OCI-LY3 (cell line): ENCODE results near the gene ARHGAP21.
"Not testable (repeated sequence)": the region's sequence is repeated elsewhere in the genome, so short reads cannot be mapped to it uniquely, and the experiment has no call there.

Experiments used
- H2AFZ ChIP-seq: fragments of 200-600, 300-600 bp; shearing (Covaris generic); 2 replicates; pipeline ENCODE4 v1.6.0; 2014; ENCODE audit warnings: antibody characterized with exemption, low read depth, low read length
- H3K27ac ChIP-seq: fragments of 200-600, 300-600 bp; sonication (generic); 2 replicates; pipeline ENCODE4 v1.5.1; 2014; ENCODE audit warnings: mild to moderate bottlenecking, low read length, moderate library complexity, mixed read lengths
- H3K27me3 ChIP-seq: fragments of 200-600, 300-600 bp; sonication (generic); 2 replicates; pipeline ENCODE4 v1.6.1; 2014; ENCODE audit warnings: low read depth, low read length, mixed read lengths
- H3K36me3 ChIP-seq: fragments of 200-600, 300-600 bp; sonication (generic); replicated peaks from 2 replicates; pipeline ENCODE3; 2014; ENCODE audit warnings: low read depth, low read length, mixed read lengths
- H3K4me1 ChIP-seq: fragments of 300-600, 200-600 bp; sonication (generic); 2 replicates; pipeline ENCODE4 v1.6.1; 2014; ENCODE audit warnings: low read length, mixed read lengths
- H3K4me2 ChIP-seq: fragments of 200-600, 300-600 bp; sonication (generic); 2 replicates; pipeline ENCODE4 v1.6.1; 2014; ENCODE audit warnings: low read length, mixed read lengths
- H3K4me3 ChIP-seq: fragments of 300-600, 200-600 bp; sonication (generic); 2 replicates; pipeline ENCODE4 v1.5.1; 2014; ENCODE audit warnings: antibody characterized with exemption, mild to moderate bottlenecking, low read length, moderate library complexity
- H3K79me2 ChIP-seq: fragments of 300-600, 200-600 bp; shearing (Covaris generic); 2 replicates; pipeline ENCODE4 v1.6.1; 2014; ENCODE audit warnings: mild to moderate bottlenecking, low read length, mixed read lengths
- H3K9ac ChIP-seq: fragments of 300-600, 200-600 bp; shearing (Covaris generic); 2 replicates; pipeline ENCODE4 v1.6.0; 2014; ENCODE audit warnings: mild to moderate bottlenecking, low read length, moderate library complexity
- H3K9me3 ChIP-seq: fragments of 200-600, 300-600 bp; shearing (Covaris generic); 2 replicates; pipeline ENCODE4 v1.6.1; 2014; ENCODE audit warnings: low read length, mixed read lengths; ENCODE audit not compliant: insufficient read depth
- H4K20me1 ChIP-seq: fragments of 200-600, 300-600 bp; sonication (generic); 2 replicates; pipeline ENCODE4 v1.6.1; 2016; ENCODE audit warnings: low read length, mixed read lengths; ENCODE audit not compliant: insufficient read depth
- CTCF ChIP-seq: fragments of 200-600, 300-600 bp; sonication (generic); IDR thresholded peaks from 2 replicates; pipeline ENCODE4 v1.5.1; 2014; ENCODE audit warnings: antibody characterized with exemption, low read length, low read depth
- EZH2phosphoT487 ChIP-seq: fragments of 200-600 bp; shearing (Covaris generic); IDR thresholded peaks from 2 replicates; pipeline ENCODE4 v1.6.1; 2018; ENCODE audit warnings: antibody characterized with exemption, mixed run types, low read depth

The ARHGAP21 gene

DNA sequence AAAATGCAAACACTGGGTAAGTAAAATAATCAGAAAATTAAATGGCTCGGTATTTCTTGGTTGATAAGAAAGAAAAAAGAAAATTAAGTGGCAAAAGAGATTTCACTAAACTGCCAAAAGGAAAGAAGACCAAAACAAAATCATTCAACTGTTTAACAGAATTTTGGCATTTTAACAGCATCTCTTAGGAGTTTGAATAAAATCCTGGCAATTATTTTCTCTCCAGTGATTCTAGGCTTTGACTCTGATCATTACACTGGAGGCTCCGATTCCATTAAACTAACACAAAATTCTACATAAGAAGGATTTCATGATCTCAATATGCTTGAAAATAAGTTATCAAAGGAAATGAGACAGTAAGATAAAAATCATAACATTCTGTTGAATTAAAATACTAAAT lies 62.3 kb downstream of the ARHGAP21 start:
- Histone ChIP-seq H3K36me3 (no peaks in the 10 kb centered on the region), H3K79me2 (no peaks in the 10 kb centered on the region), H3K9me3 (no peaks in the 10 kb centered on the region), H2AFZ (no peak overlapping the region), H3K4me1 (no peaks in the 10 kb centered on the region), H3K4me3 (no peak overlapping the region), H3K9ac (no peak overlapping the region), H3K27me3 (no peaks in the 10 kb centered on the region), H3K27ac (no peak overlapping the region), H4K20me1 (no peaks in the 10 kb centered on the region), H3K4me2 (no peak overlapping the region)
- TF ChIP-seq CTCF, result no peak
- no peak for TF ChIP-seq EZH2phosphoT487

- H3K4me2 ChIP-seq, H3K27ac ChIP-seq, H3K27me3 ChIP-seq, H3K4me3 ChIP-seq, H3K4me1 ChIP-seq, H3K36me3 ChIP-seq, H3K9me3 ChIP-seq, H3K79me2 ChIP-seq, H3K9ac ChIP-seq, H2AFZ ChIP-seq, H4K20me1 ChIP-seq: not testable (repeated sequence)
Observed at GRCh38 chr10:24658319-24658718, 65.4 kb downstream of the ARHGAP21 start.

- not testable (repeated sequence) for H4K20me1 ChIP-seq, H3K36me3 ChIP-seq, H2AFZ ChIP-seq, H3K27ac ChIP-seq, H3K27me3 ChIP-seq, H3K9me3 ChIP-seq, H3K79me2 ChIP-seq, H3K4me2 ChIP-seq, H3K4me3 ChIP-seq, H3K9ac ChIP-seq
- peaks cover 20% of the 10 kb centered on the region for H3K4me1 ChIP-seq
Observed at GRCh38 chr10:24656326-24656725, 67.4 kb downstream of the ARHGAP21 start.

DNA sequence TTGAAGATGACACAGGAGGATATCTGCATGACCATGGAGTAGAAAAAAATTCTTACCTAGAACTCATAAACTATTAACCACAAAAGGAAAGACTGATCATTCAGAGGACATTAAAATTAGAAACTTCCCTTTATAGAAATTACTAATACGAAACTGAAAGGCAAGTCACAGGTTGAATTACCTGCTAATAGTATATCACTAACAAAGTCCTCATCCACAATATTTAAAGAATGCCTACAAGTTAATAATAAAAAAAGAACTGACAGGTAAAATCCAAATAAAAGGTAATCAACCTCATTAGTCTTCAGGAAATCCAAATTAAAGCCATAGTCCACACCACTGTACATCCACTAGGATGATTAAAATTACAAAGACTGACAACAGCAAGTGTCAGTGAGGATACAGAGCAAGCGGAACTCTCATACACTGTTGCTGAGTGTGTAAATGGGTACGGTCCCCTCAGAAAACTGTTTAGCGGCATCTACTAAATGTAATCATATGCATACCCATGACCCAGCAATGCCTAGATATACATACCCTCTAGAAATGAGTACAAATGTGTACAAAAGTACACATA lies 71.2 kb downstream of the ARHGAP21 start:
- H3K4me3 ChIP-seq, result peak overlapping the region; percentile 57
- H3K27me3 ChIP-seq, result peaks cover 8% of the 10 kb centered on the region; the same call in 1 of the 2 replicates
- H3K9me3 ChIP-seq, result no peaks in the 10 kb centered on the region
- H3K9ac ChIP-seq, result no peak overlapping the region
- H4K20me1 ChIP-seq, result peaks cover 9% of the 10 kb centered on the region; the same call in 1 of the 2 replicates
- TF ChIP-seq EZH2phosphoT487 (no peak), CTCF (no peak)
- H3K36me3 ChIP-seq, result no peaks in the 10 kb centered on the region
- H3K27ac ChIP-seq, result peak overlapping the region; percentile 48
- peak overlapping the region; percentile 68 for H3K4me2 ChIP-seq
- peaks cover 23% of the 10 kb centered on the region for H3K4me1 ChIP-seq
- no peak overlapping the region for H2AFZ ChIP-seq
- H3K79me2 ChIP-seq, result no peaks in the 10 kb centered on the region

DNA sequence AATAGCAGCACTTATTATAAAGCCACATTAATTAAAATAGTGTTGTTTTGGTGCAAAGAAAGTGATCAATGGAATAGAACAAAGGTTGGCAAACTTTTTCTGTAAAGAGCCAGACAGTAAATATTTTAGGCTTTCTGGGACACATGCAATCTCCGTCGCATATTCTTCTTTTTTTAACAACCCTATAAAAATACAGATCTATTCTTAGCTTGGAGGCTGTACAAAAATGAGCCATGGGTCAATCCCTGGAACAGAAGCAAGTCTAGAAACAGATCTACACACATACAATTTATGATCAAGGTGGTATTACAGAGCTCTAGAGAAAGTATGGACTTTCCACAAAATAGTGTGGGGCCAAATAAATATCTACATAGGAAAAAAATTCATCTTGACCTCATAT lies 71.8 kb downstream of the ARHGAP21 start:
- Histone ChIP-seq H3K9ac (no peak overlapping the region), H3K4me1 (peaks cover 27% of the 10 kb centered on the region), H2AFZ (no peak overlapping the region), H4K20me1 (peaks cover 9% of the 10 kb centered on the region; the same call in 1 of the 2 replicates), H3K4me2 (peak overlapping the region; percentile 68), H3K27me3 (peaks cover 8% of the 10 kb centered on the region; the same call in 1 of the 2 replicates), H3K79me2 (no peaks in the 10 kb centered on the region), H3K36me3 (no peaks in the 10 kb centered on the region), H3K4me3 (peak overlapping the region; percentile 57), H3K27ac (no peak overlapping the region), H3K9me3 (no peaks in the 10 kb centered on the region)
- no peak for TF ChIP-seq CTCF
- no peak for TF ChIP-seq EZH2phosphoT487
